Kidney epithelial cell (primary cell): ENCODE data around the gene PDE10A. TPM values are rescaled to one million over a fixed set of nuclear protein-coding genes. Genes with fewer than 3 reads are reported as not detected.
"Not testable (repeated sequence)": the region's sequence is repeated elsewhere in the genome, so short reads cannot be mapped to it uniquely, and the experiment has no call there.

Experiments used
- DNase-seq: peaks from one replicate; pipeline ENCODE4 v3.0.0-alpha.2; 2010; ENCODE audit warnings: low read depth
- H3K27me3 ChIP-seq: 2 replicates; pipeline ENCODE4 v1.6.0; 2011; ENCODE audit warnings: low read length; ENCODE audit not compliant: control insufficient read depth, insufficient read depth
- H3K36me3 ChIP-seq: 2 replicates; pipeline ENCODE4 v1.5.1; 2011; ENCODE audit warnings: low read length; ENCODE audit not compliant: control insufficient read depth, insufficient read depth
- H3K4me3 ChIP-seq: 2 replicates; pipeline ENCODE4 v1.5.1; 2011; ENCODE audit warnings: low read depth, mild to moderate bottlenecking, control low read depth, low read length
- CTCF ChIP-seq: IDR thresholded peaks from 2 replicates; pipeline ENCODE4 v1.5.1; 2011; ENCODE audit warnings: mild to moderate bottlenecking, moderate library complexity, low read length, control low read depth, inconsistent platforms; ENCODE audit not compliant: insufficient read depth, poor library complexity, severe bottlenecking
- total RNA-seq: library from RNA; depleted of rRNA; stranded (reverse); fragments of >200 nt; gene quantifications from 2 replicates; pipeline ENCODE4 v1.2.3, GENCODE V29; 2015

PDE10A gene
- total RNA-seq, 1 donor from 2014 or later = 13.0 TPM

- H3K27me3 ChIP-seq = no peaks in the 10 kb centered on the region
- DNase-seq = no peak
- H3K4me3 ChIP-seq = no peak overlapping the region
- H3K36me3 ChIP-seq = no peaks in the 10 kb centered on the region
- no peak for TF ChIP-seq CTCF
Measured at GRCh38 chr6:165617528-165617927, 45.5 kb downstream of the PDE10A start.

GRCh38 chr6:165616116-165616515 is 46.9 kb downstream of the PDE10A start:
- DNase-seq = no peak
- Histone ChIP-seq H3K4me3 (no peak overlapping the region), H3K36me3 (no peaks in the 10 kb centered on the region), H3K27me3 (no peaks in the 10 kb centered on the region)
- no peak for TF ChIP-seq CTCF

- no peak for DNase-seq
- H3K4me3 ChIP-seq = no peak overlapping the region
- no peak for TF ChIP-seq CTCF
- H3K36me3 ChIP-seq = no peaks in the 10 kb centered on the region
- H3K27me3 ChIP-seq = no peaks in the 10 kb centered on the region
Measured at GRCh38 chr6:165615636-165616035, 47.4 kb downstream of the PDE10A start.

- no peaks in the 10 kb centered on the region for H3K36me3 ChIP-seq
- DNase-seq = no peak
- no peak overlapping the region for H3K4me3 ChIP-seq
- no peak for TF ChIP-seq CTCF
- H3K27me3 ChIP-seq = no peaks in the 10 kb centered on the region
Measured at GRCh38 chr6:165611294-165611693, 51.7 kb downstream of the PDE10A start.

- DNase-seq, H3K4me3 ChIP-seq, H3K27me3 ChIP-seq, H3K36me3 ChIP-seq: not testable (repeated sequence)
Measured at GRCh38 chr6:165608577-165608976, 54.5 kb downstream of the PDE10A start.

- no peak for DNase-seq
- H3K36me3 ChIP-seq = no peaks in the 10 kb centered on the region
- TF ChIP-seq CTCF = no peak
- H3K27me3 ChIP-seq = no peaks in the 10 kb centered on the region
- H3K4me3 ChIP-seq = no peak overlapping the region
Measured at GRCh38 chr6:165606740-165607008, 56.4 kb downstream of the PDE10A start.
